NCI-H526 treated with DMSO at 0.1 percent for 48 hours (cell line): ENCODE results near the gene TSGA10IP.

Source experiments
- DNase-seq: peaks from one replicate; lab custom pipeline; 2025; lab: John Stamatoyannopoulos, UW

The TSGA10IP gene

DNA sequence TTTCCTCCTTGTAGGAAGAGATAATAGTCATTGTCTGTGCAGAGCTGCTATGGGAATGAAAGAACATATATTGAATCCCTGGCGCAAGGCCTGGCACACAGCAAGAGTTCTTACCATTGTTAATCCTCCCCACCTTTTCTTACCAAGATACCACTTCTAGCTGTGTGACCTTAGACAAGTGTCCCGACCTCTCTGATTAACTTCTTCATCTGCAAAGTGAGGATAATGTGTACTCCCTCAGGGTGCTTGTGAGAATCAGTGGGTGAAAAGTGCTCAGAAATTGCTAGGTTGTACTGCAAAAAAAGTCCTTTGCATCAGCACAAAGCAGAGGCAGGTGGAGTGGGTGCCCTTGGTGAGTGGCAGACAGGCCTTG is 62.8 kb downstream of the TSGA10IP start:
- DNase-seq: no peak

DNA sequence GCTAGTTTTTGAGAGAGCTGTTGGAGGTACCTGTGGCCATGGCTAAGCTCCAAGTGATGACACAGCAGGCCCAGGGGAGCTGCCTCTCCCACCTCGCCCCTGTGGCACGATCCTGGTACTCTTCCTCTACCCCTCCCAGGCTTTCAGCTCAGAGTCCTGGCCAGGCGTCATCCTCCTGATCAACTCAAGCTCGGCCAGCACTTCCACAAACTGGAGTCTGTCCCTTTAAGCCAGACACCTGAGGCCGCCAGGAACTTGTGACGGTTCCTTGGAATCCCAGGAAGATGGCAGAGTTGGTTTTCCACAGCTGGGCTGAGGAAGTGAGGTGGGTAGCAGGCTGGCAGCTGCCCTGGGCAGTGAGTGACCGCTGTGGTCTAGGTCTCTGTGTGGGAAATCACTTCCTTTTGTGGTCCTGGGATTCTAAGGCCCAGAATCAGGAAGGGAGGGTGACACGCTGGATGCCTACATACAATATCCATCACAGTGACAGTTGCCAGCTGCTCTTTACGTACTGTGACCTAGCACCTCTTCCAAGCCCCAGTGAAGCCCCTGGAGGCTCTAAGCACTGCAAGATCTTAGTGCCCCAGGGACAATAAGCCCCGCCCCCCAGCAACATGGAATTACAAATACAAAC is 63.3 kb downstream of the TSGA10IP start:
- DNase-seq: no peak
